GM21576 (cell line): ENCODE results near the gene MATK.

ENCODE experiments used
- ATAC-seq: cut with Tn5 transposase; IDR thresholded peaks from one replicate; pipeline ENCODE4 v1.9.1; 2021; ENCODE audit warnings: mild to moderate bottlenecking, moderate library complexity; ENCODE audit not compliant: unreplicated experiment

The MATK gene, protein sequence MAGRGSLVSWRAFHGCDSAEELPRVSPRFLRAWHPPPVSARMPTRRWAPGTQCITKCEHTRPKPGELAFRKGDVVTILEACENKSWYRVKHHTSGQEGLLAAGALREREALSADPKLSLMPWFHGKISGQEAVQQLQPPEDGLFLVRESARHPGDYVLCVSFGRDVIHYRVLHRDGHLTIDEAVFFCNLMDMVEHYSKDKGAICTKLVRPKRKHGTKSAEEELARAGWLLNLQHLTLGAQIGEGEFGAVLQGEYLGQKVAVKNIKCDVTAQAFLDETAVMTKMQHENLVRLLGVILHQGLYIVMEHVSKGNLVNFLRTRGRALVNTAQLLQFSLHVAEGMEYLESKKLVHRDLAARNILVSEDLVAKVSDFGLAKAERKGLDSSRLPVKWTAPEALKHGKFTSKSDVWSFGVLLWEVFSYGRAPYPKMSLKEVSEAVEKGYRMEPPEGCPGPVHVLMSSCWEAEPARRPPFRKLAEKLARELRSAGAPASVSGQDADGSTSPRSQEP

DNA sequence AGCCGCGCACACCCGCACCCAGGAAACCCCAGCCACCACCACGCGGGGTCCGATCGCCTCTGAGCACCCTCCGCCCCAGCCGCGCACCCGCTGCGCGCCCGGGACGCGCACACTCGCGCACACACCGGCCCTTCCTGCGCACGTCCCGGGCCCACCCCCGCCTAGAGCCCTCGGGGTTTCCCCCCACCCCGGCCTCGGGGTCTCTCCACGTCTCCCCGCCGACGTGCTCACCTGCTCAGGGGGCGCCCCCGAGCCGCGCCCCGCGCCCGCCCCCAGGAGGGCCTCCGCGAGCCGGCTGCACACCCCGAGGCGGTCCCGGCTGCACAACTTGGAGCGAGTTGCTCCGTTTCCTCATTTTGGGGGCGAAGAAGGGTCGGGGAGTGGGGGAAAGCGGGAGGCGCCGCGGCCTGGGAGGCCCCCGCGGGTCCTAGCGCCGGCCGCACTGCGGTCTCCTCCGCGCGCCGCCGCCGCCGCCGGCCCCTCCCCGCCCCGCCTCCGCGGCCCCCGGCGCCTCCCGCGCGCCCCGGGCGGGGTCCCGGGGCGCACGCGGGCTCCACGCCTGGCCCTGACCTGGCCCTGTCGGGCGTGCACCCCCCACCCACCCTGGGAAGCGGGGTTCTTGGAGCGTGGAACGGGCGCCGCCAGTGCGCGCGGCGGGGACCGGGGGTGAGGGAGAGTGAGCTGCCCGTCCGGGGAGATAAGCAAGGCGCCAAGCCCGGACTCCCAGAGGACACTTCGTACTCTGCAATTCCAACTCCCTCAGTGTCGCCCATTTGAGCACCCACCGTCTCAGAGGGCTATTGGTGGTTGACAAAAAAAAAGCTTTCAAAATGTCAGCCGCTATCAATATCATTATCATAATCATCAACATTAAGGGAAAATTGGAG lies at the start of gene MATK:
MATK (minus strand) TSS at position 444 of the 887 bp plus-strand sequence. CDS start 1,246 bp downstream, outside the sequence.
- no peak for ATAC-seq

DNA sequence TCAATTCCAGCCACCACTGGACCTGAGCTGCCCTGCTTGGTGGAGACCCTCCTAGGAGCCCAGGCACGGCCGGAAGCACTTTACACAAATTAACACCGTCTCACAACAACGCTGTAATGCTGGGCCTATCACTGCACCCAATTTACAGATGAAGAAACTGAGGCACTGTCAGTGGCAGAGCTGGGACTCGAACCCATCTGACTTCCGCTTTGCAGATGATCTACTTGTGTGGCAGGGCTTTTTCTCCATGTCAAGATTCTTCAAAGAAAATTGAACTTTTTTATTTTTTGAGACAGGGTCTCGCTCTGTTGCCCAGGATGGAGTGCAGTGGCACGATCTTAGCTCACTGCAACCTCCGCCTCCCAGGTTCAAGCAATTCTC lies 48.9 kb upstream of the MATK start:
- no peak for ATAC-seq

DNA sequence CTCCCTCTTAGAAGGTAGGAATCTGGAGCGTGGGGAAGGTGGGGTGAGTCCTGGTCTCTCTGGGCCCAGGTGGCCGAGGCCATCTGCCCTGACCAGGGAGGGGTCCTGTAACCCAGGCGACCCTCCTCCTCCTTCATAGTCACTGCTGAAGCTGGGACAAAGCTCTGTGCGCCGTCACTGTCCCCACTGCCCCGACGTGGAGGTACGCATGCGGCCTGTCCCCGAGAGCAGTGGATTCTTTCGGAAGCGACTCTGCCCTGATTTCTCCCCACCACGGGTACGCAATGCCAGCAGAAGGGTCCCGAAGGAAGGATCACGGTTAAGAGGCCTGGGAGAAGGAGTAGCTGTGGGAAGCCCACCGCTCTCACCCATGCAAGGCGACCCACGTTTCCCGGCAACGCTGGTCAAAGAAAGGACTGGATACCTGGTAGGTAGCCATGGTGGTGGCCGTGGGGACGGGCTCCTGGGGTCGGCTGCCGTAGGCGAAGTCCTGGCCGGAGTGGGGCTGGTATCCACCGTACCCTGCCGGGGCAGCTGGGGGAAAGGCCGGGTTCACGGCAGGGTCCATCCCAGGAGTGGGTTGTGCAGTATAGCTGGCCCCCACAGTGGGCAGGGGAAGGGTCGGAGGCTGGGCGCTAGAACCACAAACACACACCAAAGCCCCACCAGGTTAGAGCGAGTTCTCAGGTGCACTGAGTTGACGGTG lies 48.3 kb upstream of the MATK start:
- no peak for ATAC-seq

DNA sequence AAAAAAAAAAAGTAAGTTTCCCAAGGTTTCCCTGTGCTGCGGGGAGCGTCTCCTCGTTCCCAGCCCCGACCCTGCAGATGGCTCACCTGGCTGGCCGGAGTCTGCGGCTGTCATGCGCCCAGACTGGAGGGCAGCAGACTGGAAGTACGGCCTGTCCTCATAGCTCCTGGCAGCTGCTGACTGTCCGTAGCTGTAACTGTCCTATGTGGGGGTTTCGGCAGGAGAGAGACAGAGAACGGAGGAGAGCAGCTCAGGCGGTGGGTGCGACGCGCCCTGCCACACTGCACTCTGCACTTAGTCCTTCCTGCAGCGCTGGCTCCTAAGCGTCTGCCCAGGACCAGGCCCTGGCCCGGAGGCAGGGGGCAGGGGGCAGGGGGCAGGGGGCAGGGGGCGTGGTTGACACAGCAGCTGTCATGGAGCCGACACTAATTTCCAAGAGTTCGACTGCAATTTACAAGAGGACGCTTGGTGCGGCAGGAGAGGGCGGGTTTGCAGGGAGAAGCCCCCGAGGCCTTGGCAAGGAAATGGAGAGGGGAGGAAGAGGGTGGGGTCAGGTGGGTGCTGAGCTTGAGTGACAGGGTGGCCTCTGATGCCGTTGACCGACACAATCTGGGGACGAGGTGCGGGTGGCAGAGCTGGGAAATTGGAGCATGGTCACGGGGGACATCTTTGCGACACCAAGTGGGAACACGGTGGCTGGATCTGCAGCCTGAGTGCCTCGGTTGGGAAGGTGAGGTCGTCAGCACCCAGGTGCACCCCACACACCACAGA lies 47.6 kb upstream of the MATK start:
- no peak for ATAC-seq

DNA sequence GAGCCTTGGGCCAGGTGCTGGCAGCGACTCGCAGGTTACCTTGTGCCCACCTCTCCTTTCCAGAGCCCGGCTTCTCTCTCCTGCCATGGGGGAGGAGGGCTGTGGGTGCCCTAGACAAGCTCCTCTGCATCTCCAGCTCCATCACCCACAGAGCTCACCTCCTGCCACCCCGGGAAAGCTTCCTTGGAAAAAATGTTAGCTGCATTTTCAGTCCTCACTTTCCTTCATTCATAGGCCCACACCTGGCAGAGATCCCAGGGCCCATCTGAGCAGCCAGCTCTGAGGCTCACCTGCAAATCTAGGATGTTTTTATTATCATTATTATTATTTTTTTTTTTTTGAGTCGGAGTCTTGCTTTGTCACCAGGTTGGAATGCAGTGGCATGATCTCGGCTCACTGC lies 45.8 kb upstream of the MATK start:
- no peak for ATAC-seq

DNA sequence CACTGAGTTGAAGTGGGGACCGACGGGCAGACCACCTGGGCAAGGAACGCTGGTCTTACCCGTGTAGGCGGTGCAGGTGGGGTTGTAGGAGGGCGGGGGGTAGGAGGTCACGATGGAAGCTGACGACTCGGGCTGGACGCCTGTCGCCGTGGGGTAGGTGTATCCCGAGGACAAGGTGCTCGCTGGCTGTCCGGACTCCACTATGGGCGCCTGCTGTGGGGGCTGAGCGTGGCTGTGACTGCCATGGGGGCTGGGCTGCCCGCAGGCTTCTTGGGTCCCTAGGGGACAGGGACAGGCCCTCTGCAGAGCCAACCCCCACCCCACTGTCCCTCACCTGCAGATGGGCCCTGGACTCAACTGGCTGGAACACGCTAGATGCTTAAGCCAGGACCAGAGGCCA lies 45.4 kb upstream of the MATK start:
- ATAC-seq: no peak

DNA sequence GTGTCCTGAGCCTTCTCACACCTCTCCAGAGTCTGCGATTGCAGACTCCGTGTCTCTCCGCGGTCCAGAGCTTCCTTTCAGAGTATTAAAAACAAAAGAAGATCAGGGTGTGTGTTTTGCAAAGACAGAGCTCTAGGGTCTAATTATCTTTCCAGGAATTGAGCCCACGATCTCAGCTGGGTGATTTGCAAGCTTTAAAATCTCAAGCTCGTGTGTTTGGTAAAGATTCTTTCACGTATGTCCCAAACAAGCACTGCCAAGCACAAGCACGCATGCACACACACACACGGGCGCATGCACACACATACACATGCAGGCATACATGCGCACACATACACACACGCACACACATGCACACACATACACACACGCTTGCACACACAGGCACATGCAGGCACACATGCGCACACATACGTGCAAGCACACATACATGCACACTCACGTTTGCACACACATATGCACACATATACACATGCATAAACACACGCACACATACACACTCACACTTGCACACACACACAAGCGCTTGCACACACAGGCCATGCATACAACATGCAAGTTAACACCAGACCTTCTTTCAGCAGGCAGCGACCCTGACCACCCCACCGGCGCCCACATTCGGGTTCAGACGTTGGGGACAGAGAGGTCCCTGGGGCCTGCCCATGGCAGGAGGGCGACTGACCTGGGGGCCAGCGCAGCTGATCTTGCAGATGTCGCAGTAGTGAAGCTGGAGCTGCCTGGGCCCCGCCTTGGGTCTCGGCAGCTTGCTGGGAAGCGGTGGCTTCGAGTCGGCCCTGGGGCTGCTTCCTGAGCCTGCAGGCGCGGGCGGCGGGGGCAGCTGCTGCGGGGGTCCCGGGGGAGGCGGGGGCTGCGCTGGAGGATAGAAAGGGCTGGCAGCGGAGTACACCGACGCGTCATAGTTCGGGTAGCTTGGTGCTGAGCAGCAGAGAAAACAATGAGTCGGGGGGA lies 44.7 kb upstream of the MATK start:
- ATAC-seq: no peak

DNA sequence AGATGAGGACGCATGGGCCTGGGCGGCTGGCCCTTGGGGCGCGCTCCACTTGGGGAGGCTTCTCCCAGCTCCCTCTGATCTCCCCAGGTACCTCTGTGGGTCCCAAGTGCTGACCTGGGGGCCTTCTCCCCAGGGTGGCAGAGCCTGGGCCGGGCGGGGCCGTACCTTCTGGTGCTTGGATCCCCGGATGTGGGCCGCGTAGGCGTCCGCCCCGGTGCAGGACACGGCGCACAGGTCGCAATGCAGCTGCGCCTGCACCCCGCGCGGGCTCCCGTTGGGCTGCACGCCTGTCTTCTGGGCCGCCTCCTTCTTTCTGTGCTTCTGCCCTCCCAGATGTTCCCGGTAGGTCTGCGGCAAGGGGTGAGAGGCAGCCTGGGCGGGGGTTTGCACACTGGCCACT lies 41.1 kb upstream of the MATK start:
- no peak for ATAC-seq

DNA sequence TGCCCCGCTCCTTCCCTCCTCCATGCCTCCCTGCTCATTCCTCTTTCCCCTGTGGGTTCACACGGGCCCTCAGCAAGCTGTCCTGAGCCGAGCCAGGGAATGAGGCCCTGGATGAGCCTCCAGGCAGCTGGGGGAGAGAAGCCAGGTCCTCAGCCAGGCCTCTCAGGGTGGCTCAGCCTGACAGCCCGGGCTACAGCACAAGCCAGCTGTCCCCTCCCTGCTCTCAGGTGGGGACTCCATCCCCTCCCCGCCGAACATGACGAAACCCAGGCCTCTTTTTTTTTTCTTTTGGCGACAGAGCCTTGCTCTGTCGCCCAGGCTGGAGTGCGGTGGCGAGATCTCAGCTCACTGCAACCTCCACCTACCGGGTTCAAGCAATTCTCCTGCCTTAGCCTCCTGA lies 40.0 kb upstream of the MATK start:
- no peak for ATAC-seq

DNA sequence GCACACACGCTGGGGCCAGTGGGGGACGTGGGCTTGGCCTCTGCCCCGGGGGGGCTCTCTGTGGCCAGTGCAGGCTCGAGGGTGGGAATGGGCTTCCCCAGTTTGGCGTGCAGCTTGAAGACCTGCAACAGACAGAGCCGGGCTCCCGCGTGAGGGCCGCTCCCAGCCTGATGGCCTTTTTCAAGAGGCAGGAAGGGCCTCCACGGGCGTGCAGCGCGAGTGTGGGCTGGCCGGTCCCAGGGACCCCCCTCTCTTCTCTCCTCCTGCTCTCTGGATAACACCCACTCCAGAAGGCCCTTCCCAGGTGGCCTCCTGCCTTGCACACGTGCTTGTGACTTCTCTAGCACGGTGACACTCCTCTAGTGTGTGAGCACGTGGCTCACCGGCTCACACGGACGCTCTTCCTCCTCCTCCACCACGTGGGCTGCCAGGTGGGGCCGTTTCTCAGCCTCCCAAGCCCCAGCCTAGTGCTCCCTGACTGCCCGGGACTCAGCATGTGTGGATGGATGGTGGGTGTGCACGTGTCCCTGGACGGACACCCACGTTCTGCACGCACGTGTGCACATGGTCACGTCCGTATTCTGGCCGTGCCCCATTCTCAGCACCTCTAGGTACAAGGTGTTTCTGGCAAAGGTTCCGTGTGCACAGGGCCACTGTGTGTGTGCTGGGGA lies 39.2 kb upstream of the MATK start:
- ATAC-seq: no peak

DNA sequence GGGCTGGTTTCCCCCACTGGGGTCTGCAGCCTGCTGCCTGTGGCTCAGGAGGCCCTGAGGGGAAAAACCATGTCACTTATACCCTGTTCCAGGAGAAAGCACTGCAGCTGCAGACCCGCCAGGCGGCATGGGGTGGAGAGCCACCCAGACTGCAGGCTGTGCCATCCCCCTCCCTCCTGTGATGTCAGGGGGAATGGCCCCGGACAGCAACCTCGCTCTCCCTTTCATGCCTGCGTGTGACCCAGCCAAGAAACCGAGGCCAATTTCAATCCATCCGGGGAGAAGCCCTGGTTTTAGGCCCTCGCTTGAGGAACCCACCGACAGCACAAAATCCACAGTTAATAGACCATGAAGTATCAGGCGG lies 37.2 kb upstream of the MATK start:
- ATAC-seq: no peak

DNA sequence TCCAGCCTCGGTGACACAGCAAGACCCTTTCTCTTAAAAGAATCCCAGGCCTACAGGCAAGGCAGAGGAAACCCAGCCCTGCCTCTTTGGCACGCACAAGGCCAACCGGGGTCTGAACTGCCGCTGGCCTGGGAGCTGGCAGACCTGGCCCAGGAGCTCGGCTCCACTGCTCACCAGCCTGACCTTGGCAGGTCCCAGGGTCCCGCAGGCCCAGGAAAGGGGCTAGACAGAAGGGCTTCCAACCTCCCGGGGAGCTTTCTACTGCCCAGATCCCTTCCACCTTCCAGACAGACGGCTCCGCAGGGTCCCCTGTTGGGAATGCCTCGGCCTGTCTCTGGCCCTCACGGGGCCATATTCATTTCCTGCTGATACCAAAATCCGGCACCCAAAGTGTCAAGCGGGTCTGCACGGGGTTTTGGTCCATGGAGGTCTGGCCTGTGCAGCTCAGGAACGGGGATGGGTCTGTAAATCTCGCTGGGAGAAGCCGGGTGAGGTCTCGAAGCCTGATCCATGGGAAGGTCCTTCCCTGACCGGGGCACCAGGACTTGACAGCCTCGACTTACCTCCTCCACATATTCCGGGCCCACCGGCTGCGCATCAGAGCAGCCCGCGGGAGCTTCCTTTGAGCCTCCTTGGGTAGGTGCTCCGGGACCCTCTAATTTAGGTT lies 36.6 kb upstream of the MATK start:
- ATAC-seq: no peak

DNA sequence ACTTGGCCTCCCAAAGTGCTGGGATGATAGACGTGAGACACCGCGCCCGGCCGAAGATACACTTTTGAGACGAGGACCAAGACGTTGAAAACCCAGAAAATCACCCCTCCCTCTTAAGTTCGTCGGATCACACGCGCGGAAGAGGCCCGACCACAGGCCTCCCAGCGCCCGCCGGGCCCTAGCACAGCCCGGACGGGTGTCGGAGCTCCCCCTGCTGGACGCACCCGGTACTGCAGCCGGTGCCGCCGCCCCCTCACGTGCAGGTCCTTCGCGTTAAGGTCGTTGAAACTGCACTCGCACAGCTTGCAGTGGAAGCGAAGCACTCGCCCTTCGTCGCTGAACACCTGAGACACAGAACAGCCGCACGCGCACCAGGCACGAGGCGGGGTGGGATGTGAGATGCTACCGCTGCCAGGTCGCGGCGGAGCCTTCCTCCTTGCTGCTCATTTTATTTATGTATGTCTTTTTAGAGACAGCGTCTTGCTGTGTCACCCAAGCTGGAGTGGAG lies 35.7 kb upstream of the MATK start:
- ATAC-seq: no peak

DNA sequence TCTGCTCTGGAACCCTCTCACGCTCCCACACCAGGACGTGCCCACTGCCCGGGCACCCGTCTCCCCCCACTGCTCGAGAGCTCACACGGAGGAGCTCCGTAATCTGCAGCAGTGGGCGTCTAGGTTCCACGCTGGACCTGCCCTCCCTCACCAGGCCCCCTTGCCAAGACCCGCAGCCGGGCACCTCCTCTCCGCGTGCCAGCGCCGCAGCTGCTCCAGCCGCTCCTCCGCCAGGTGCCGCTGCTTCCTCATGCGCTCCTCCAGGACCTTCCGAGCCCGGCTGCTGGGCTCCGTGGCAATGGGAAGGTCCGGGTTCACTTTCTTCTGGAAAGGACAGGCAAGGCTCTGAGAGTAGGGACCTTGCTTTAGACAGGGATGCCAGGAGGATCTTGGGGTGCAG lies 35.0 kb upstream of the MATK start:
- ATAC-seq: no peak

DNA sequence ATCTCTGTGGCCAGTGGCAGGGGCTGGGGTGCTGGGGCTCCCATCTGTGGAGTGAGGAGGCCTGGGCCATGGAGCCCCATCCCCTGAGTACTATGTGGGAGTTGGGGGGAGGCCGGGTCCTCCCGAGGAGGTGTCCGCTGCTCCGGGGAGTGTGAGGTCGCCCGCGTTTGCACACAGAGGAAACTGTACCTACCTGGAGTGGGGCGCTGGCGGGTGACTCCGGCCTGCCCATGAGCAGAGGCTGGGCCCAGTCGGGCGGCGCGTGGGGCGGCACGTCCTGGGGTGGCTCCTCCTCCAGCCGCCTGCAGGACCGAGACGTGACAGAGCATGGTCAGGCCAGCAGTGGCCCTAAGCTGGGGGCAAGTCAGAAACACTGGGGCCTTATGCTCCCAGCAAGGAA lies 33.8 kb upstream of the MATK start:
- ATAC-seq: no peak

DNA sequence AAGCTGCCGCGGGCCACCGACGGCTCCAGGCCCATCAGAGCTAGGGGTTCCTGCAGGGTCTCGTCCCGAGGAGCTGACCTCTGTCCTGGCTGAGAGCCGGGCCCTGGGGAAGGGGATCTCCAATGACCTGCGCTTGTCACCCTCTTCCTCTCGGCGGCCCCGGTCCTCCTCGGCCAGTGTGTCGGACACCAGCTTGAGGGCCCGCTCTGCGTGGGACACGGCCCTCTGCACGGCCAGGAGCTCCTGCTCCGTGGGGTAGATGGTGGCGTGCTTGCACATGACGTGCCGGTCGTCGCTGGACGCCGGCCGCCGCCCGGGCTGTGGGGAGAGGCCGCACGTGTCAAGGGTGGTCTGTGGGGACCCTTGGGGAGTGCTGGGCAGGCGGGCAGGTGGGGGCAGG lies 32.7 kb upstream of the MATK start:
- ATAC-seq: no peak

DNA sequence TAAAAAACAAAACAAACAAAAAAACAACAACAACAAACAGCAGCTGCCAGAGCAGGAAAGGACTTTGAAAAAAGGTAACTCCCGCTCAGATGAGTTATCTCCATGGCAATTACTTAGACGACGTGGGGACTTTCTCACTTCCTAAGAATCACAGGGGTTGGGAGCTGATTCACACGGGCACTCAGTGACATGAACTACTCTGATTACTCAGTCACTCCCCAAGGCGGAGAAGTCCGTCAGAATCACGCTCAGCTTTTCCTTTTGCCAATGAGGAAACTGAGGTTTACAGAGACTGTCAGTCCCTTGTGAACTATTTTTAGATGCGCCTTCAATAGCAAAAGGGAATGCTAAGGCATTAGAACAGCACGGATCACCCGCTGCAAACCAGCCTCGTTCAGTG lies 32.3 kb upstream of the MATK start:
- ATAC-seq: no peak

DNA sequence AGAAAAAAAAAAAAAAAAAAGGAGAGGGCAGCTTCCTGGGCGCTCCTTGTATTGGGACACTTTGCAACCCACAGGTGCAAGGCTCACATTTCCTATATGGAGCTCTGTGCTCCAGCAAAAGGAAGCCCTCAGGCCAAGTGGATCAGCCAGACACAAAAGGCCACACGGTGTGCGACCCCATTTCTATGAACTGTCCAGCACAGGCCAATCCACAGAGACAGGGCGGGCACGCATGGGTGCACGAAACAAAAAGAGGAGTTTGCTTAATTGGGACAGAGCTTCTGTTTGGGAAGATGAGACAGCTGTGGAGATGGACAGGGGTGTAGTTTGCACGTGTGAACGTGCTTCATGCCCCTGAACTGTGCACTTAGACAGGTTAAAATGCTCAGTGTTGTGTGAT lies 31.6 kb upstream of the MATK start:
- no peak for ATAC-seq
